Activated CD4-positive, alpha-beta T cell treated with anti-CD3 and anti-CD28 coated beads, Interleukin-2, amount 50 U/mL, for 4 hours (primary cell): Measurements from ENCODE around the gene PISD.
"Not testable (repeated sequence)": the region's sequence is repeated elsewhere in the genome, so short reads cannot be mapped to it uniquely, and the experiment has no call there.

Source experiments
- DNase-seq, 2 experiments: peaks; one replicate each; pipeline ENCODE4 v3.0.0-alpha.2; 2020

The PISD gene

DNA sequence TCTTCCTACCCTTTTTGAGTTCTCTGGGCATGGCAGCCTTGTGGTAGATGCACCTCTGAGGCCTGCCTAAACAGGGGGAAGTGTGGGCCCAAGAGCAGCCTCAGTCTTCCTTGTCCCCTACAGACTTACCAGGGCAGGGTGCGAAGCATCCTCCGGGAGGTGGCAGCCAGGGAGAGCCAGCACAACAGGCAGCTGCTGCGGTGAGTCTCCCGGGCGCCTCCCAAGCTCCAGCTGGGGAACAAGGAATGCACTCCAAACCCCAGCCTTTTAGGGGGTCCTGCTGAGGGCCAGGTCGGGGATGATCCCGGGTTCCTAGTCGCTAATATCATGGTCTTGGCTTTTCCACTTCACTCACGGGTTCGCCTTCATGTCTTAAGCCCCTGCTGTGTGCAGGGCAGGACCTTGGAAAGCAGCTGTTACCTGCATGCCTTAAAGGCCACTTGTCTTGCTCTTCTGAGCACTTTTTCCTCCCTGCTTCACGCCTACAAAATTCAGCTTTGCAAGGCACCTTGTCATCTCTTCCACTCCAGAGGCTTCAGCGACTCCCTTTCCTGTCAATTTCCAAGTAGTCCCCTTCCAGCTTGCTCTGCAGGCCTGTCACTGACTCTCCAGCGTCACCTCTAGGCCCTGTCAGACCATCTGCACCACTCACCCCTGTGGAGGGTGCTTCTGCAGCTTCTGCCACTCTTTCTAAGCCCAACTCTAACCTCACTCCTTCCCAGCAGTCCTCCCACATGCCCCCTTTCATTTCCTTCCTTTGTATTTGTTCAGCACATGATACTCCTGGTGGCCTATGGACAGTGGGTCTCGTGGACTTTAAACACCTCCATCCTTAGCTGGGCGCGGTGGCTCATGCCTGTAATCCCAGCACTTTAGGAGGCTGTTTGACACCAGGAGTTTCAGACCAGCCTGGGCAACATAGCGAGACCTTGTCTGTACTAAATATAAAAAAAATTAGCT is 57.0 kb downstream of the PISD start:
- no peak for DNase-seq

DNA sequence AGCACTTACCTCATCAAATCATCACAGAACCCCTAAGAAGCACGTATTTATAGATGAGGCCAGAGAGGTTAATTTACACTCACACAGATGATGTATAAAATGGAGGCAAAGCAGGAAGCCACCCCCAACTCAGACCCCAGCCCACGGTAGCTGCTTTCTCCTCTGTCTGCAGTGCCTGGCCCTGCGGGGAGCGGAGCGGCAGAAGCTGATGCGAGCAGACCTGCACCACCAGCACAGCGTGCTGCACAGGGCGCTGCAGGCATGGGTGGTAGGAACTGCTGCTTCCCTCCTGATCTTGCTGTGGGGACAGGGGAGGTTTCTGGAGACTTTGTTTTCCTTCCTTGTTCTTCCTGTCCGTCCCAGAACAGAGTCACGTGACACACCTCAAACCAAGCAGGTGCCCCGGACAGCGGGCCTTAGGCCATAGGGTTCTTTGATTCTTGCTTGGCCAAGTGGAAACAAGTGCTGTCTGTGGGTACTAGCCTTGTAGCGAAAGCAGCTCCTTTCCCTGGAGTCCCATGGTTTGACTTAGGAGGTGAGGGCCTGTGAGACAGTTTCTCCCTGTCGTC is 57.8 kb downstream of the PISD start:
- no peak for DNase-seq

DNA sequence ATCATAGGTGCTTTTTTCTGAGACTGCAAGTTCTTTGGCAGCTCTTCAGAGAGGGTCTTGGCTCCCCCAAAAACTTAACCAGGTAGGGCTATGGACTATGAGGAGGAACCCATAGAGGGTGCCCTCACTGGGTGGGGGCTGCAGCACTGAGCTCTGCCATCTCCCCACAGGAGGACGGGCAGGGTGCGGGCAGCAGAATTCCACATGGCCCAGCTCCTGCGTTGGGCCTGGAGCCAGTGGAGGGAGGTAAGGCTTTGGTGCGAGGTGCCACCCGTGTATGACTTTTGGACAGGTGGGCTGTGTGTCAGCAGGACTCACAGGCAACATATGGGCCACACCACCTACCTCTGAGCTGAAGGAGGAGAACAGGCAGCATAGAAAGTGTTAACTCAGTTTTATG is 58.4 kb downstream of the PISD start:
- no peak for DNase-seq

DNA sequence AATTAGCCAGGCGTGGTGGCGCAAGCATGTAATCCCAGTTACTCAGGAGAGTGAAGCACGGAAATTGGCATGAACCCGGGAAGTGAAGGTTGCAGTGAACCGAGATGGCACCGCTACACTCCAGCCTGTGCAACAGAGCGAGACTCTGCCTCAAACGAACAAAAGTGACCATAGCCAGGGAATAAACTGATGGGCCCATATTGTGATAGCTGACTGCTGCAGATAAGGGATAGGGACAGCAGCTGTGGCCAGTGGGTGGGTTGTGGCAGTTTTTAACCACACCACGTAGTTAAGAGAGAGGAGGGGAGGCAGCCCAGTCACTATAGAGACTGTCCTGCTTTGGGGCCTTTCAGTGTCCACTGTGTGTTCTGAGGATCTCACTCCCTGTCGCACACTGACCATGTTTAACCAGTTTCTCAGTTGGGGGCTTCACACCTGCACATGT is 58.9 kb downstream of the PISD start:
- DNase-seq, result no peak

DNA sequence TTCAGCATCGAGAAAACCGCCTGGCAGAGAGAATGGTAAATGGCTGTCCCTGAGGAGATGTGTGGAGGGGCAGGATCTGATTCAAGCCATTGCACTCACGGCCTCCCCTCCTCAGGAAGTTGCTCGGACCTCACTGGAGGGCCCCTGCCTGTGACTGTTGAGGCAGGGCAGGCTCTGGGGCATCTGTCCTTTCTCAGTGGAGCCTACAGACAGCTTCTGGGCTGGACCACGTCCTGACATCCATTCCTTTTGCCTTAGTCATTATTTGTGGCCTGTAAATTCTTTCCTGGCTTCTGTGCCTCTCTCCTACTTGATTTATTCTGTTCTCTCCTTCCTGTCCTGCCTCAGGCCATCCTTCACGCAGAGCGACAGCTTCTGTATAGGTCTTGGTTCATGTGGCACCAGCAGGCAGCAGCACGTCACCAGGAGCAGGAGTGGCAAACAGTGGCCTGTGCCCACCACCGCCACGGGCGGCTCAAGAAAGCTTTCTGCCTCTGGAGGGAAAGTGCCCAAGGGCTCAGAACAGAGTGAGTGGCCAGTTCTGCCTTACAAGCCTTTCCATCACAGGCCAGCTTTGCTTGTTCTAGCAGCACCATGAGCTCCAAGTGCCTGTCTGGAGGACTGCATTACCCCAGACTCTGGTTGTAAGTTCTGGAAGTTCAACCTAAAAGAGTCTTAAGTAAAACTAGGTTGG is 59.6 kb downstream of the PISD start:
- DNase-seq, result no peak

DNA sequence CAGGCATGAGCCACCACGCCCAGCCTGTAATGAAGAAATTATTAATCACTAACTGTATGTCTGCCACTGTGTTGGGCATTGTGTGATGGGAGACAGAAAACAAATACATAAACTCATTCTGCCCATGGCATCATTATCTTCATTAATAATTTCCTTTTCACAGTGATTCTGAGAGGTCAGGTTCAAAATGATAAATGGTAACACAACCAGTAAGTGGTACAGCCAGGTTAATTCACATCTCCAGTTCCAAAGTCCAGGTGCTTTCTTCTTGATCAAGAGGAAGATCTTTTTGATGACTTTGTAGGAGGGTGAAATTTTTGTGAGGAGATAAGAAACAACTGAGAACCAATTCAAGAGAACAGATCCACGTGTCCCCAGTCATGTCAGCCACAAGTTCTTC is 66.7 kb downstream of the PISD start:
- no peak for DNase-seq

DNA sequence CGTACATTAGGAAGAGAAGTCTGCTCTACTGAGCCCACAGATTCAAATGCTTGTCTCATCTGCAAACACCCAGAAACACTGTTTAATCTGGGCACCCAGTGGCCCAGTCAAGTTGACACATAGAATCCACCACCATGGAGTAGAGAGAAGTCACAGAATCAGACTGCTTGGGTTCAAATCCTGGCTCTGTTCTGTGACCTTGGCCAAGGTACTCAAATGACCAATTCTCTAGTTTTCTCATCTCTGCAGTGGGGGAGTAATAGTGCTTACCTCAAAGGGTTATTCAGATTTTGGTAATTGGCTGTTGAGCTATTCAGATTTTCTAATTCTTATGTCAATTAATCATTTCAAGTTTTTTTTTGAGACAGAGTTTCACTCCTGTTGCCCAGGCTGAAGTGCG is 71.9 kb downstream of the PISD start:
- not testable (repeated sequence) for DNase-seq

DNA sequence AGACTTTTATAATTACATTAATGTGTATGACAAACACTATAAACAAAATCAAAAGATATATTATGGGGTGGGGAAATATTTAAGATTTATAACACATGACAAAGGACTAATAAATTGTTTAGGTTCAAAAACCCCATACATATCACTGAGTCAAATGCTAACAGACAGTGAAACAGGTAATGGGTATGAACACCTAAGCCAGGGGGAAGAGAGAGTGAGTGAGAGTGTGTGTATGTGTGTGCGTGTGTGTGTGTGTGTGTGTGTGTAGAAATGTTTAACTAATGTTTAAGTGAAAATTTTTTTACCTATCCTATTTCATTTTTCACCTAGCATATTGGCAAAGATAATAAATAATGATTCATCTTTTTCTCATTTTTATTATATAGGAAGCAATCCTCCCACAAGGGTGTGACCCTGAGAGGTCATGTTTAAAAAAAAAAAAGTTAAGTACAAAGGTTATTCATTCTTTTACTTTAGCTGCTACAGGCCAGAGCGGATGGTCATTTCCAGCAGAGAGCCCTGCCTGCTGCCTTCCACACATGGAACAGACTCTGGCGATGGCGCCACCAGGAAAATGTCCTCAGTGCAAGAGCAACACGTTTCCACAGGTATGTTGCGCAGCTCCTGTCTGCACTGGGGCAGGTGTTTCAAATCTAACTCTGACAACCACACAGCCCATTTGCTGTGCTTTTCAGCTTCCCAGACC is 72.9 kb downstream of the PISD start:
- no peak for DNase-seq

DNA sequence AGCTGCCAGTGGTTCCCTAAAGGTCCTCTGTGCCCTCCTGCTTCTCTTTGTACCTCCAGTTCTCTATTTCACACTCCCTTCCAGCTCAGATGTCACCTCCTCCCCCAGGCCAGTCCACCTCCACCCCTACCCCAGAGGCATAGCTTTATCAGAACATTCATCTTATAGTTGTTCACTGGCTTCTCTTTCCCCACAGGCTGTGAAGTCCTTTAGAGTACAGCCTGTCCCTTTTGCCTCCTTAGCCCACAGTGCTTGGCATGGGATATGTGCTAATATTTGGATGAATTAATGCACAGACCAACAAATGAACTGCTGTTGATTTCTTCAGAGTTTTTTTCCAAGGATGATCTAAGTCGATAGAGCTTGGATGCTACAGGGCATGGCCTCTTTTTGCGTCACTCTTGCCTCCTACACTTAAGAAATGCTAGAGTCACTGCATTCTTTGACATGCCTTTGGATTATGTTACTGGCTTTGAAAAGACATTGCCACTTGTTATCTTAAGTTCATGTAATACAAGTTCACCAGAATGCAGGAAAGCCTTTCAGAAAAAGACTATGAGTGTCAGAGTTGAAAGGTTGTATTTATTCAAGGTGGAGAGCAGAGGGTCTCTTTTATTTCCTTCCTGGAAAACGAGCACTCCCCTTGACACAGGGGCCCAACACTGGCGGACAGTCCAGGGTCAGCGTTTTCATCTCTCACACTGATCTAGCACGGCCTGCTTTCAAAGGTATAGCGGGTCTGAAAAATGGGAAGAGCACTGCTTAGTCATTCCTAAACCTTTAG is 75.7 kb downstream of the PISD start:
- no peak for DNase-seq

DNA sequence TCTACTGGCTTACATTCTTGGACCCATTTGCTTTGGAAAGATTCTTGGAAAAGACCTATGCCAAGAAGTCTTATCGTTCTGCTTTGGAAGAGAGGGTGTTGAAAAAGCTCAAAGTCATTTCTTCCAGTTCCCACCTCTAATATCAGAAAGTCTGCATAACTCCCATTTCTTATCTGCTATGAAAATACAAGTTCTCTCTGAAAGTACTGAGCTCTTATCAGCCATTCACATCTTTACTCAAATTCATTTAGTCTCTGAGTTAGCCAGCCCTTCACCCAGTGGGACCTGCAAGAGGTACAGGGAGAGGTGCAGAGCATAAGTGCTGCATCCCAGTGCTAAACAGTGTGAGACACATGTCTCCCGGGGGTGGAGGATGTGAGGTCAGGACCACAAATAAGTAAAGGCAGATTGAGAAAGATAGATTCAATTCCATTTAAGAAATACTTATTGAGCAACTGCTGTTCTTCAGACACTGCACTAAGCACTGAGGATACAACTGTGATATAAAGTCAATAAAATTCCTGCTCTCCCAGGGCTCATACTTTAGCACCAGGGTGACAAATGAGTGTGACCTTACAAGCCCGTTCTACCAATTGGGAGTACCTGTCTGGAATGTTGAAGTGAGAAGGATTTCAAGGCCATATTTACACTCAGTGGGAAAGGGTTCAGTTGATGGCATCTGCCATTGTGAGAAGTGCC is 76.7 kb downstream of the PISD start:
- DNase-seq, result no peak

DNA sequence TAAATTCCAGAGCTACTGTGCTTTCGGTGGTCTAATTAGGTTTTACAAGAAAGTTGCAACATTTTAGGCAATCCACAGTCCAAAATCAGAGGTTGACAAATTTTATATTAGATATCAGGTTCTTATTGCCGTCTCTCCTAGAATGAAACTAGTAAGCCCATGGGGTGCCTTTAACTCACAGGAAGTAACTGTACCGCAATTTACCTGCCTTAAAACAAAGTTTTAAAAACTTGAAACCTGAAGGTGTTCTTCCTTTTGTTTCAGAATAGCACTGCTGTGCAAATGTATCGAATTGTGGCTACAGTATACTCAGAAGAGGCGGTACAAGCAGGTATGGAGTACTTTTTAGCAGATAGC is 77.2 kb downstream of the PISD start:
- no peak for DNase-seq

DNA sequence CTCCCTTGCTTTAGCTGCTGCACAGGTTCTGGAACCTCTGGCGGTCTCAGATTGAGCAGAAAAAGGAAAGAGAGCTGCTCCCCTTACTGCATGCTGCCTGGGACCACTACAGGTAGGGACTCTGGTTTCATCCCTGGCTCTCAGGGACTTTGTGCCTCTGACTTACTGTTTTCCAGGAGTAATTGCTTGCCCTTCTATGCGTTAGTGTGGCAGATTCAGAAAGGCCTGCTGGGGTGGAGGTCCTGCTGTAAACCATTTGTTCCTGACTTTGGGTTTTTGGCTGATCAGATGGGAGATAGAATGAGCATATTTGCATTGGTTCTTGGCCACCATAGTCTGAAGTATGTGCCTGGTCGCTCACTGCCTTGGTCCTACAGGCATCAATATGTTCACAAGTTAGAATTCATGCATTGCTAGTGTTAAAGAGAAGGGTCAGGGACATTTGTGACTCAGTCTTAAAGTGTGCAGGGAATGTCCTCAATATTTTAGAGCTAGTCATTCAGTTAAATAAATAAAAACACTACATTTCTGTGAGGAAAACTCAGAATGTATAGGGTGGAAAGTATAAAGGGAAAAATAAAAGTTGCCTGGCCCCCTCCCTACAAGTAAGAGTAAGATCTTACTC is 78.0 kb downstream of the PISD start:
- no peak for DNase-seq

DNA sequence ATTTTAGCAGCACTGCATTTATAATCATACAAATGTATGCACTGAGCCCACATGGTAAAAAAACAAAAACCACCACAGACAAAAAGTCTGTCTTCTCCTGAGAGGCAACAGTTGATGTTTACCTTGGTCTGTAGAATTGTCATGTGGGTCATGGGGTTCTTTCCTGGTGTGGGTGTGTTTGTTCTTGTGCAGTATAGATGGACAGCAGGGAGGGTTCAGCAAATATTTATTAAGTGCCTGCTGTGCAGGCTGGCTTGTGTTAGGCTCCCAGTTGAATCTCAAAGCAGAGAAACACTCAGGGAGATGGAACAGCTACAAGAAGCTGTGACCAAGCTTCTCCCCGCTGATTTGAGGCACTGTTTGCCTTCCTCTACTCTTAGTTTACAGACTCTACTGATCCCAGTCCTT is 82.2 kb downstream of the PISD start:
- no peak for DNase-seq

DNA sequence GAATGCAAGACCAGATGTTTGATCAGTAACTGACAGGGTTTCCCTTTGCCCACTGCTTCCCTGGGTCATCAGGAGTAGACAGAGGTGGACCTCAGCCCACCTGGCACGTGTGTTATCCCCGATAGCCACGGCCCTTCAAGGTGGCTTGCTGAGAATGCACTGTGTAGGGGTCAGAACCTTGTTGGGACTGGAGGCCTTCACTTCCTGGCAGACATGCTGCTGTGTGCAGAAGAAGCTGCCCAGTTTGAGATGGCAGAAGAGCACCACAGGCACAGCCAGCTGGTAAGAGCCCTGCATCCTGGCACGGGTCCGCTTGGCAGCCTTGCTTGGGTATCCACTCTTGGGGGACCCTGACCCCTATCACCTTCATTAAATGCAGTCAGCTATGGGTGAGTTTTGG is 83.8 kb downstream of the PISD start:
- no peak for DNase-seq

DNA sequence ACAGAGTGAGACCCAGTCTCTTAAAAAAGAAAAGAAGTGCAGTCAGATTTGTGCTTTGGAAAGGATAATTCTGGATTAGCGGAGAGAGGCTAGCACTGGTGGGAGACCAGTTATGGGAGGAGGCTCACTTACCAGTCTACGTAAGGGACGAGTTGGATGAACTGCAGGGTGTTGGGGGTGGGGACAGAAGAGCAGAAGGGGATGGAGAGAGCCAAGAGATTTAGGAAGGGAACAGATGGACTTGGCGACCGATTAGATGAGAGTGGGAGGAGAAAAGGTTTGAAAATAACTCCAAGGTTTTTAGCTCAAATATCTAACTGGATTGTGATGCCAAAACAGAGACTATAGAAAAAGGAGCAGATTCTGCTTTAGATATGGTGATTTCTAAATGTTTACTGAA is 84.3 kb downstream of the PISD start:
- no peak for DNase-seq

DNA sequence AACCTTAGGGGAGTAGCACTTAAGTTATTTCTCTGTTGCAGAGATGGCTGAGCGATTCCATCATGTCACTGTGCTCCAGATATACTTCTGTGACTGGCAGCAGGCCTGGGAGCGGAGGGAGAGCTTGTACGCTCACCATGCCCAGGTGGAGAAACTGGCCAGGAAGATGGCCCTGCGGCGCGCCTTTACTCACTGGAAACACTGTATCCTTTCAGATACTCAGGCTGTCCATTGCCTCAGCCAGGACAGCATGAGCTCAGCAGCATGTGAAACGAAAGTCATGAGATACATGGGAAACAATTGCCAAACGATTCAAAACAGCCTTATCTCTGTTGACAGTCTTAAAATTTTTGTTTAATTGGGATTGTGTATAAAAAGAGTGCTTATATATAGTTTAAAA is 86.8 kb downstream of the PISD start:
- DNase-seq, result no peak

DNA sequence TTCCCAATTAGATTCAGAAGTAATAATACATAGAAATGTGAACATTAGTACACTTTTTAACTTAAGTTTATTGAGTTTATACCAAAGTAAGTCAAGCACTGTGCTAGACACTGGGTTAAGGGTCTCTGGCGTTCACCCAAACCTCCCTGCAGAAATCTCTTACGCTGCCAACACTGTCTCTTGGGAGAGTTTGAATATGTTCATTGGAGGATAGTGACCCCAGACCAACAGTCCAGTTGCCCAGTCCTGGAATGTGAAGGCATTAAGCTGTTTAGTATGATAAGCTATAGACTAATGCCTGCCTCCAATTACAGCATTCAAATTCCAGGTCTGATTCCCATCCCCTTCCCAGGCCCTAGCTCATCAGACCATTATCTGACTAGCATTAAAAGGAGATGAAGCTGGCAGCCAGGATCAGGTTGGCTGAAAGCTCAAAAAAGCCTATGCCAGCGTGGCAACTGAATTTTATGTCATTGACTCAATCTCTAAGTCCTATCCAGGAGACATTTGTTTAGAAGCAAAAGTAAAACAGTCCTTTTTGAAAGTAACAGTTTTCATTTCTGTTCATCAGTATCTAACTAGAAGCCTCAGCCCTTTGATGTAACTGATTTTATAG is 87.9 kb downstream of the PISD start:
- DNase-seq, result no peak

DNA sequence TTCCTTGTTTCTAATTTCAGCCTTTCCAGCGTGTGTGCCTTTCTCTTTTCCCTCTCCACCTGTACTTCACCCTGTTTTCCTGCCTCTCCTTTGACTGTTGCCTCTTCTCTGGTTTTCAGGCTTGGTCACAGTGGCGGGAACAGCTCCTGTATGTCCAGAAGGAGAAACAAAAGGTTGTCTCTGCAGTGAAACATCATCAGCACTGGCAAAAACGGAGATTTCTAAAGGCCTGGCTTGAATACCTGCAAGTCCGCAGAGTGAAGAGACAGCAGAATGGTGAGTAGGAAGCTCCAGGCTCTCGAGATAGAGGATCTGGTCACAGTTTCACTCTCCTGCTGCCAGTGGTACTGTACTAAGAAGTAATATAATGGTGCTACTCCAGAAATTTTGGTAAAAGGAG is 89.1 kb downstream of the PISD start:
- no peak for DNase-seq

DNA sequence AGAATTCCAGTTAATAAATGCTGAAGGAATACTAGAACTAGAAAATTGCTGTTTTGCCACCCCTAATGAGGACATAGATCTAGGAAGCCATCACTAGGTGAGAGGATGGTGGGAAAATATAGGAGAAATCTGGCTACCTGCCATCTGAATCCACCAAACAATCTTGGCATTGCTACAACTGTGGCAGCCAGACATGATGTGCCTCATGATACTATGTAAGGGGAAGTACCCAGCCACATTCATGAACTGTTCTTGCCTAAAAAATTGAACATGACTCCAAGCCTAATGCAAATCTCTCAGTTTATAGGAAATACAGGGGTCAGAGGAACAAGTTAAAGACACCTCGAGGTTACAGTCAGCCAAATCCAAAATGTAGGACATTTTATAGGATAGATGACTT is 92.9 kb downstream of the PISD start:
- no peak for DNase-seq
